ENCODE measurements around the gene ZNF81. TPM values are rescaled to one million over a fixed set of nuclear protein-coding genes. Genes with fewer than 3 reads are reported as not detected.
"Not testable (repeated sequence)": the region's sequence is repeated elsewhere in the genome, so short reads cannot be mapped to it uniquely, and the experiment has no call there.

Gene ZNF81
- total RNA-seq, 4 donors from 2014 or later = 4.9 to 10.6 (median 7.1) TPM

- no peak for TF ChIP-seq CTCF (IDR thresholded peaks at IDR 0.05)
- ATAC-seq (ENCODE audit: low FRiP score) = no peak
- no peak for DNase-seq (ENCODE audit: low spot score)
These were observed 97.2 kb downstream of the ZNF81 start for GRCh38 chrX:47933946-47934345.

- DNase-seq (ENCODE audit: low spot score) = no peak
- TF ChIP-seq CTCF (IDR thresholded peaks at IDR 0.05) = no peak
These were observed 99.7 kb downstream of the ZNF81 start for GRCh38 chrX:47936224-47936939.

GRCh38 chrX:47936940-47937317, 100.2 kb downstream of the ZNF81 start:
- ATAC-seq (ENCODE audit: low FRiP score) (no peak), DNase-seq (ENCODE audit: low spot score) (no peak)
- TF ChIP-seq CTCF (IDR thresholded peaks at IDR 0.05) = no peak

More at GRCh38 chrX:47936224-47936939, 99.7 kb downstream of the ZNF81 start:
- no peak for ATAC-seq (ENCODE audit: low FRiP score)

GRCh38 chrX:47940448-47940847, 103.7 kb downstream of the ZNF81 start:
- ATAC-seq (ENCODE audit: low FRiP score) (no peak), DNase-seq (ENCODE audit: low spot score) (no peak)
- no peak for TF ChIP-seq CTCF (IDR thresholded peaks at IDR 0.05)

- ATAC-seq (ENCODE audit: low FRiP score) (no peak), DNase-seq (ENCODE audit: low spot score) (no peak)
- no peak for TF ChIP-seq CTCF (IDR thresholded peaks at IDR 0.05)
These were observed 104.7 kb downstream of the ZNF81 start for GRCh38 chrX:47941423-47941822.

- ATAC-seq (ENCODE audit: low FRiP score); DNase-seq (ENCODE audit: low spot score): not testable (repeated sequence)
These were observed 118.6 kb downstream of the ZNF81 start for GRCh38 chrX:47955295-47955694.

- no peak for TF ChIP-seq CTCF (IDR thresholded peaks at IDR 0.05)
- ATAC-seq (ENCODE audit: low FRiP score) = no peak
- DNase-seq (ENCODE audit: low spot score) = no peak
These were observed 119.3 kb downstream of the ZNF81 start for GRCh38 chrX:47956016-47956415.

- DNase-seq (ENCODE audit: low spot score); ATAC-seq (ENCODE audit: low FRiP score): not testable (repeated sequence)
These were observed 121.5 kb downstream of the ZNF81 start for GRCh38 chrX:47958206-47958605.

All from omental fat pad (tissue), 4 donors.